ENCODE measurements around the gene ANKDD1B.
A peak's percentile ranks its signal among the peaks of the same experiment; 100 is the strongest.
"Not testable (repeated sequence)": the region's sequence is repeated elsewhere in the genome, so short reads cannot be mapped to it uniquely, and the experiment has no call there.

ANKDD1B gene

GRCh38 chr5:75660678-75661465 is 49.6 kb downstream of the ANKDD1B start:
- no peak for FAIRE-seq
- no peak for DNase-seq (ENCODE audit: low spot score)

- no peak for DNase-seq (ENCODE audit: low spot score)
- no peak for FAIRE-seq
These were observed 50.8 kb downstream of the ANKDD1B start for GRCh38 chr5:75662061-75662460.

- FAIRE-seq (no peak), DNase-seq (ENCODE audit: low spot score) (no peak)
These were observed 52.5 kb downstream of the ANKDD1B start for GRCh38 chr5:75663579-75664284.

- no peak for FAIRE-seq
- DNase-seq (ENCODE audit: low spot score): no peak
These were observed 53.7 kb downstream of the ANKDD1B start for GRCh38 chr5:75664979-75665378.

GRCh38 chr5:75666801-75667200 is 55.5 kb downstream of the ANKDD1B start:
- DNase-seq (ENCODE audit: low spot score) (no peak), FAIRE-seq (no peak)

GRCh38 chr5:75667586-75667985 is 56.3 kb downstream of the ANKDD1B start:
- no peak for FAIRE-seq

GRCh38 chr5:75668445-75668844 is 57.2 kb downstream of the ANKDD1B start:
- FAIRE-seq: no peak
- no peak for DNase-seq (ENCODE audit: low spot score)

More at GRCh38 chr5:75667586-75667985, 56.3 kb downstream of the ANKDD1B start:
- DNase-seq (ENCODE audit: low spot score): no peak

- FAIRE-seq: no peak
- peak; percentile 42 for DNase-seq (ENCODE audit: low spot score)
These were observed 57.9 kb downstream of the ANKDD1B start for GRCh38 chr5:75668977-75669689.

- no peak for FAIRE-seq
- no peak for DNase-seq (ENCODE audit: low spot score)
These were observed 59.3 kb downstream of the ANKDD1B start for GRCh38 chr5:75670577-75670976.

GRCh38 chr5:75671506-75671905 is 60.3 kb downstream of the ANKDD1B start:
- DNase-seq (ENCODE audit: low spot score): no peak
- FAIRE-seq: no peak

- FAIRE-seq (no peak), DNase-seq (ENCODE audit: low spot score) (no peak)
These were observed 61.4 kb downstream of the ANKDD1B start for GRCh38 chr5:75672616-75673015.

- no peak for DNase-seq (ENCODE audit: low spot score)
- no peak for FAIRE-seq
These were observed 64.5 kb downstream of the ANKDD1B start for GRCh38 chr5:75675783-75676182.

- no peak for FAIRE-seq
These were observed 66.4 kb downstream of the ANKDD1B start for GRCh38 chr5:75677607-75678006.

GRCh38 chr5:75678155-75678554 is 66.9 kb downstream of the ANKDD1B start:
- DNase-seq (ENCODE audit: low spot score) (no peak), FAIRE-seq (no peak)

More at GRCh38 chr5:75677607-75678006, 66.4 kb downstream of the ANKDD1B start:
- no peak for DNase-seq (ENCODE audit: low spot score)

GRCh38 chr5:75681125-75681830 is 70.0 kb downstream of the ANKDD1B start:
- DNase-seq (ENCODE audit: low spot score): peak; percentile 37
- FAIRE-seq: peak; percentile 81

GRCh38 chr5:75685141-75685540 is 73.9 kb downstream of the ANKDD1B start:
- FAIRE-seq: no peak
- no peak for DNase-seq (ENCODE audit: low spot score)

GRCh38 chr5:75686480-75686879 is 75.2 kb downstream of the ANKDD1B start:
- FAIRE-seq: no peak
- no peak for DNase-seq (ENCODE audit: low spot score)

GRCh38 chr5:75690669-75691068 is 79.4 kb downstream of the ANKDD1B start:
- FAIRE-seq (no peak), DNase-seq (ENCODE audit: low spot score) (no peak)

GRCh38 chr5:75694781-75695180 is 83.5 kb downstream of the ANKDD1B start:
- FAIRE-seq: no peak
- no peak for DNase-seq (ENCODE audit: low spot score)

- not testable (repeated sequence) for DNase-seq (ENCODE audit: low spot score); FAIRE-seq
These were observed 84.5 kb downstream of the ANKDD1B start for GRCh38 chr5:75695472-75696351.
